CD4-positive, CD25-positive, alpha-beta regulatory T cell (primary cell): Measurements from ENCODE around the gene ALDH6A1. TPM values are rescaled to one million over a fixed set of nuclear protein-coding genes. Genes with fewer than 3 reads are reported as not detected.

ENCODE experiments used
- ATAC-seq, 2 donors: fragments of 150-1000 bp; cut with Tn5 transposase; one replicate each; pipeline ENCODE4 v1.10.0; 2021; ENCODE audit warnings: low read depth in 2 of 2, moderate number of reproducible peaks in 2 of 2, moderate library complexity in 1 of 2
- DNase-seq, 3 donors: peaks; one replicate each; pipeline versions ENCODE4 v3.0.0 to v3.0.0-alpha.2; 2012 to 2022; ENCODE audit warnings: mixed read lengths in 1 of 3
- H3K27ac ChIP-seq: one replicate; pipeline ENCODE4 v1.7.0; 2013; ENCODE audit warnings: mild to moderate bottlenecking, low read length; ENCODE audit not compliant: insufficient read depth, poor library complexity, severe bottlenecking
- H3K27me3 ChIP-seq: one replicate; pipeline ENCODE4 v1.7.0; 2013; ENCODE audit warnings: low read length; ENCODE audit not compliant: control insufficient read depth, insufficient read depth
- H3K36me3 ChIP-seq: one replicate; pipeline ENCODE4 v1.7.0; 2013; ENCODE audit warnings: mild to moderate bottlenecking, low read length, moderate library complexity; ENCODE audit not compliant: control insufficient read depth, insufficient read depth
- H3K4me1 ChIP-seq: 2 replicates; pipeline ENCODE4 v1.7.0; 2013; ENCODE audit warnings: mild to moderate bottlenecking, low read length; ENCODE audit not compliant: insufficient read depth, control insufficient read depth, poor library complexity, severe bottlenecking
- H3K4me3 ChIP-seq: one replicate; pipeline ENCODE4 v1.7.0; 2013; ENCODE audit warnings: low read depth, mild to moderate bottlenecking, low read length, moderate library complexity
- H3K9me3 ChIP-seq, 2 experiments: 1 replicate in 1 of 2; 2 replicates in 1 of 2; pipeline ENCODE4 v1.7.0; 2013; ENCODE audit warnings: low read length in 2 of 2, mild to moderate bottlenecking in 1 of 2, moderate library complexity in 1 of 2; ENCODE audit not compliant: control insufficient read depth in 2 of 2
- H3K27ac Mint-ChIP-seq, 3 donors: one replicate each; pipeline ENCODE4 v1.8.0; 2020 to 2022; ENCODE audit warnings: mild to moderate bottlenecking in 3 of 3, mixed read lengths in 3 of 3, moderate library complexity in 2 of 3
- H3K27me3 Mint-ChIP-seq: one replicate; pipeline ENCODE4 v1.8.0; 2022; ENCODE audit warnings: mild to moderate bottlenecking, mixed read lengths
- H3K36me3 Mint-ChIP-seq: one replicate; pipeline ENCODE4 v1.8.0; 2020; ENCODE audit warnings: mixed read lengths
- H3K4me1 Mint-ChIP-seq, 4 donors: one replicate each; pipeline ENCODE4 v1.8.0; 2020 to 2022; ENCODE audit warnings: mixed read lengths in 4 of 4, mild to moderate bottlenecking in 1 of 4
- H3K4me3 Mint-ChIP-seq, 4 donors: one replicate each; pipeline ENCODE4 v1.8.0; 2020 to 2022; ENCODE audit warnings: mild to moderate bottlenecking in 4 of 4, mixed read lengths in 4 of 4, moderate library complexity in 3 of 4
- H3K9me3 Mint-ChIP-seq, 7 donors: one replicate each; pipeline ENCODE4 v1.8.0; 2020 to 2022; ENCODE audit warnings: mixed read lengths in 7 of 7, mild to moderate bottlenecking in 3 of 7, moderate library complexity in 2 of 7
- polyA plus RNA-seq, 4 donors: library from polyadenylated mRNA; unstranded; fragments of 300-500 nt; fragmentation: Illumina TruSeq; gene quantifications; one replicate each; pipeline ENCODE4 v1.2.3, GENCODE V29; 2021
- total RNA-seq: library from RNA; stranded (reverse); gene quantifications from one replicate; pipeline ENCODE4 v1.2.3, GENCODE V29; 2022

ALDH6A1 gene
- total and polyA plus RNA-seq, 5 donors from 2014 or later, result 8.5 to 31.1 (median 22.3) TPM

- peaks cover 3% of the 10 kb centered on the region for H3K36me3 ChIP-seq
- no peaks in the 10 kb centered on the region for H3K27me3 ChIP-seq
- H3K4me1 ChIP-seq, result peaks cover 15% of the 10 kb centered on the region
- Mint-ChIP-seq H3K36me3 (no peaks in the 10 kb centered on the region), H3K27me3 (no peaks in the 10 kb centered on the region), H3K4me3 (peak within 1 kb of the TSS; percentile 92 to 95 (median 94)), H3K9me3 (no peaks in the 10 kb centered on the region), H3K4me1 (peaks cover 11 to 22% (median 19%) of the 10 kb centered on the region in 4 donors), H3K27ac (peak within 1 kb of the TSS; percentile 93)
- peak within 1 kb of the TSS; percentile 87 for H3K27ac ChIP-seq
- DNase-seq, result peak; percentile 83 to 90 (median 89)
- H3K4me3 ChIP-seq, result peak within 1 kb of the TSS; percentile 71
- ATAC-seq, result peak; percentile 96 to 97
- no peaks in the 10 kb centered on the region for H3K9me3 ChIP-seq
Measured at GRCh38 chr14:74018586-74019407, 65.5 kb downstream of the ALDH6A1 start, which contains the start of the genes BBOF1 and ENTPD5. Gene BBOF1 (plus strand): TSS chr14:74019349. CDS start chr14:74019479, 130 bp downstream. Gene ENTPD5 (minus strand): TSS chr14:74019288. CDS start chr14:73988102, 31,186 bp downstream.

DNA sequence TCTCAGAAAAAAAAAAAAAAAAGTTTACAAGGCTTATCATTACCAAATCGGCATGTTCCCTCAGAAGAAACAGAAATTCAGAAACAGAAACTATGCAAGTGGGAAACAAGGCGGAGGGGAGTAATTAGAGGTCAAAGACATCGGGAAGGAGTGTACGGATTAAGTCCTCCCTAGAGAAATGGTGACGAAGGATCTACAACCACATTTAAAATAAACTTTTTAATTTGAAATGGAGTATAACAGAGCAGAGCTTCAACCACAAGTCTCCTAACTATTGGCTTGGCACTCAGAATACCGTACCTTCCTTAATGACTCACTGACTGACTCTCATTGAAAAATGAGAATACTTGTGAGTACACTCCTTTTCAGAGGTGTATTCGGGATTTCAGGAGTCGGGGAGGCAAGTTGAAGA lies 66.1 kb downstream of the ALDH6A1 start:
- Histone ChIP-seq H3K27me3 (no peaks in the 10 kb centered on the region), H3K27ac (peak overlapping the region; percentile 87), H3K36me3 (peaks cover 4% of the 10 kb centered on the region), H3K4me1 (peaks cover 15% of the 10 kb centered on the region), H3K9me3 (no peaks in the 10 kb centered on the region), H3K4me3 (peak overlapping the region; percentile 71)
- Mint-ChIP-seq H3K9me3 (no peaks in the 10 kb centered on the region), H3K4me1 (peaks cover 11 to 22% (median 19%) of the 10 kb centered on the region in 4 donors), H3K27me3 (no peaks in the 10 kb centered on the region), H3K36me3 (peaks cover 6% of the 10 kb centered on the region), H3K27ac (peak overlapping the region; percentile 91 to 93 (median 93)), H3K4me3 (peak overlapping the region; percentile 92 to 95 (median 94))
- peak; percentile 10 to 16 for ATAC-seq
- DNase-seq, result no peak

- H3K36me3 Mint-ChIP-seq, result peaks cover 10% of the 10 kb centered on the region
- Histone ChIP-seq H3K9me3 (no peaks in the 10 kb centered on the region), H3K36me3 (peaks cover 7% of the 10 kb centered on the region), H3K27me3 (no peaks in the 10 kb centered on the region), H3K27ac (no peak overlapping the region), H3K4me3 (no peak overlapping the region), H3K4me1 (peaks cover 15% of the 10 kb centered on the region)
- H3K4me1 Mint-ChIP-seq, result peaks cover 11 to 22% (median 19%) of the 10 kb centered on the region in 4 donors
- no peak for ATAC-seq
- H3K27ac Mint-ChIP-seq, result no peak overlapping the region
- peaks cover 0 to 2% (median 0%) of the 10 kb centered on the region in 7 donors for H3K9me3 Mint-ChIP-seq
- DNase-seq, result peak in 1 of 3 donors; percentile 7
- H3K4me3 Mint-ChIP-seq, result peak overlapping the region in 1 of 4 donors; percentile 78
- no peaks in the 10 kb centered on the region for H3K27me3 Mint-ChIP-seq
Measured at GRCh38 chr14:74015963-74016362, 68.3 kb downstream of the ALDH6A1 start.

DNA sequence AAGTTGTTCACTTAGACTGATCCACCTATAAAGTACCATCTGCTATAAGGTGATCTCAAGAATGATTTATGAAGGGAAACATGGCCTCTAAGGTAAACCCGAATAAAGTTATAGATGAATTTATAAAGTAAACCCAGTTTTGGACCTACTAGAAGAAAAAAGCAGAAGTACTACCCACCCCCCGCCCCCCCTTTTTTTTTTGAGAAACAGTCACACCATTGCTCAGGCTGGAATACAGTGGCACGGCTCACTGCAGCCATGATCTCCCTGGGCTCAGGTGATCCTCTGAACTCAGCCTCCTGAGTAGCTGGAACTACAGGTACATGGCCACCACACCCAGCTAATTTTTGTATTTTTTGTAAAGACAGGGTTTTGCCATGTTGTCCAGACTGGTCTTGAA lies 69.1 kb downstream of the ALDH6A1 start:
- peaks cover 15% of the 10 kb centered on the region for H3K4me1 ChIP-seq
- H3K27me3 ChIP-seq, result no peaks in the 10 kb centered on the region
- H3K9me3 ChIP-seq, result no peaks in the 10 kb centered on the region
- Mint-ChIP-seq H3K9me3 (peaks cover 0 to 2% (median 0%) of the 10 kb centered on the region in 7 donors), H3K4me1 (peaks cover 11 to 22% (median 19%) of the 10 kb centered on the region in 4 donors), H3K4me3 (no peak overlapping the region), H3K27me3 (no peaks in the 10 kb centered on the region), H3K36me3 (peaks cover 11% of the 10 kb centered on the region), H3K27ac (no peak overlapping the region)
- ATAC-seq, result no peak
- no peak overlapping the region for H3K27ac ChIP-seq
- DNase-seq, result no peak
- H3K4me3 ChIP-seq, result no peak overlapping the region
- H3K36me3 ChIP-seq, result peaks cover 14% of the 10 kb centered on the region

GRCh38 chr14:74014299-74014698 lies 70.0 kb downstream of the ALDH6A1 start:
- Mint-ChIP-seq H3K27me3 (no peaks in the 10 kb centered on the region), H3K4me1 (peaks cover 7 to 15% (median 12%) of the 10 kb centered on the region in 4 donors)
- no peaks in the 10 kb centered on the region for H3K27me3 ChIP-seq

DNA sequence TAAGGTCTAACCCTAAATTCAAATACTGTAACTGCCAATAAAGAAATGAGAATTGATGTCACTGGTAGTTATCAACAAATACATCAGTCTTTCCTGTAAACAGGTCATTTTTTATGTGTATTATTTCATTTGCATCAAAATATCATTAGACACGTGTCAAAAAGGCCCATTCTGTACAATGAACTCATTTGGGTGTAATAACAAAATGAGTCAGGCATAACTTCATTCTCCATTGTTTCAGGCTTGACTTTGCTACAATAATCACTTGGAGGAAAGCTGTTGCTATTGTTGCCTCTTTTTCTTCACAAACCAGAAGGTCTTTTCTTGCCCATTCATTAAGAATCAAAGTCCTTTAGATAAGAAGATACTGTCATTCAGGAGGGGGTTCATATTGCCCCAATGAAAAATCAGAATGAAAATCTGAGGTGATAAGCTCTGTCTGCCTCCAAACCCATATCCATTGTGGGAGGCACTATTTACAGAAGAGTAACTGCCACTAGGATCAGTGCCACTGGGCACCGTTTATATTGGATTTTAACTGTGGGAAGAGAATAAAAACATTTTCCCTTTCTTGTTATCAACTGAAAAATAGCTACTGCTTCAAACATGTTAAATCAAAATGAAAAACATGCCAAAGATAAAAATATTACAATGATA lies 75.3 kb downstream of the ALDH6A1 start:
- peaks cover 0 to 2% (median 0%) of the 10 kb centered on the region in 7 donors for H3K9me3 Mint-ChIP-seq
- peaks cover 15% of the 10 kb centered on the region for H3K36me3 ChIP-seq
- H3K36me3 Mint-ChIP-seq, result peaks cover 28% of the 10 kb centered on the region
- no peak for DNase-seq
- no peak overlapping the region for H3K4me3 ChIP-seq
- H3K27ac Mint-ChIP-seq, result no peak overlapping the region
- no peak for ATAC-seq
- H3K27me3 Mint-ChIP-seq, result no peaks in the 10 kb centered on the region
- no peaks in the 10 kb centered on the region for H3K9me3 ChIP-seq
- H3K4me3 Mint-ChIP-seq, result no peak overlapping the region
- H3K27ac ChIP-seq, result no peak overlapping the region
- no peaks in the 10 kb centered on the region for H3K27me3 ChIP-seq
- H3K4me1 ChIP-seq, result no peaks in the 10 kb centered on the region
- no peaks in the 10 kb centered on the region for H3K4me1 Mint-ChIP-seq

More at GRCh38 chr14:74014299-74014698, 70.0 kb downstream of the ALDH6A1 start:
- H3K27ac ChIP-seq, result no peak overlapping the region
- H3K4me3 ChIP-seq, result no peak overlapping the region
- peaks cover 14% of the 10 kb centered on the region for H3K36me3 ChIP-seq
- peaks cover 11% of the 10 kb centered on the region for H3K36me3 Mint-ChIP-seq
- DNase-seq (no peak), ATAC-seq (no peak)
- no peaks in the 10 kb centered on the region for H3K9me3 ChIP-seq
- H3K27ac Mint-ChIP-seq, result no peak overlapping the region
- H3K4me3 Mint-ChIP-seq, result no peak overlapping the region
- H3K9me3 Mint-ChIP-seq, result peaks cover 0 to 2% (median 0%) of the 10 kb centered on the region in 7 donors
- peaks cover 9% of the 10 kb centered on the region for H3K4me1 ChIP-seq
